ENCODE data around the gene RARG. TPM values are rescaled to one million over a fixed set of nuclear protein-coding genes. Genes with fewer than 3 reads are reported as not detected.
A peak's percentile ranks its signal among the peaks of the same experiment; 100 is the strongest.

RARG gene
- total RNA-seq, 2 experiments from 2014 or later: 19.7 to 20.3 TPM

- peak; percentile 53 for ATAC-seq
- H3K36me3 Mint-ChIP-seq (ENCODE audit: low read depth): peaks cover 35% of the 10 kb centered on the region
- H3K9me3 Mint-ChIP-seq: no peaks in the 10 kb centered on the region
- intact Hi-C loops (cut with micrococcal nuclease): loop anchor here (5.0 kb wide), 1 partner anchor 55 kb away; no protein-coding TSS in a partner anchor
- no peaks in the 10 kb centered on the region for H3K27me3 Mint-ChIP-seq
- H3K27ac Mint-ChIP-seq: peak overlapping the region; percentile 97
- no peak for TF ChIP-seq CTCF (IDR thresholded peaks at IDR 0.05)
- H3K4me1 Mint-ChIP-seq (ENCODE audit: low read depth): peaks cover 33% of the 10 kb centered on the region
- ChIA-PET POLR2A (interaction anchor here (0.6 to 4.9 kb wide), 31 partner anchors 9 to 953 kb away, joined by 3 to 38 read pairs (median 4); partner anchors contain the start of genes CSAD, ITGB7 and ZNF740), CTCF (interaction anchor here (0.6 to 8.1 kb wide), 32 partner anchors 9 to 201 kb away, joined by 3 to 213 read pairs (median 8); partner anchors contain the start of genes AAAS, CSAD, PFDN5 and SOAT2)
- peak; percentile 68 for DNase-seq
- peak overlapping the region; percentile 94 for H3K4me3 Mint-ChIP-seq
Measured at GRCh38 chr12:53267306-53267998, 35.4 kb upstream of the RARG start.

DNA sequence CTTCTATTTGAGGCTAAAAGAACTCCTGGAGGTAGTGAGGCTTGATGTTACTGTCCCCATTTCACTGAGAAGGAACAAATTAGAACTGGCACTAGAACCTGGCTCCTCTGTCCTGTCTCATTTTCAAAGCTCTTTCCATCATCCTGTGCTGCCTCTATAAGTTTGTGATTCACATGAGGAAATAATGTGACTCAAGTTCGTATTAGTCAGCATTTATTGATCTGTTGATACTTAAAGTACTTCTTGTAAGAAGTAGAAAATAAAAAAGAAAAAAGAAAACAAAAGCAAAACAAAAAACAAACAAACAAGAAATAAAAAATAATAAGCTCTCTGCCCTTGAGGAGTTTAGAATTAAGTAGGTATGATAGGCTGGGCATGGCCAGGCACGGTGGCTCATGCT lies 33.8 kb upstream of the RARG start:
- Mint-ChIP-seq H3K27me3 (no peaks in the 10 kb centered on the region), H3K4me3 (no peak overlapping the region), H3K9me3 (no peaks in the 10 kb centered on the region), H3K4me1 (ENCODE audit: low read depth) (peaks cover 27% of the 10 kb centered on the region), H3K27ac (no peak overlapping the region), H3K36me3 (ENCODE audit: low read depth) (peaks cover 23% of the 10 kb centered on the region)
- ChIA-PET POLR2A (interaction anchor here (1.3 to 4.9 kb wide), 5 partner anchors 12 to 56 kb away, joined by 3 to 38 read pairs (median 4); partner anchors contain the start of gene AAAS), CTCF (interaction anchor here (2.9 to 8.1 kb wide), 6 partner anchors 12 to 163 kb away, joined by 13 to 213 read pairs (median 36); partner anchors contain the start of genes AAAS and SOAT2)
- DNase-seq (no peak), ATAC-seq (no peak)
- intact Hi-C loops (cut with micrococcal nuclease): loop anchor here (5.0 kb wide), 1 partner anchor 53 kb away; no protein-coding TSS in a partner anchor
- no peak for TF ChIP-seq CTCF (IDR thresholded peaks at IDR 0.05)

- POLR2A ChIA-PET: no interaction called here
- Mint-ChIP-seq H3K27ac (no peak overlapping the region), H3K4me1 (ENCODE audit: low read depth) (peaks cover 21% of the 10 kb centered on the region)
Measured at GRCh38 chr12:53259891-53260290, 27.9 kb upstream of the RARG start.

DNA sequence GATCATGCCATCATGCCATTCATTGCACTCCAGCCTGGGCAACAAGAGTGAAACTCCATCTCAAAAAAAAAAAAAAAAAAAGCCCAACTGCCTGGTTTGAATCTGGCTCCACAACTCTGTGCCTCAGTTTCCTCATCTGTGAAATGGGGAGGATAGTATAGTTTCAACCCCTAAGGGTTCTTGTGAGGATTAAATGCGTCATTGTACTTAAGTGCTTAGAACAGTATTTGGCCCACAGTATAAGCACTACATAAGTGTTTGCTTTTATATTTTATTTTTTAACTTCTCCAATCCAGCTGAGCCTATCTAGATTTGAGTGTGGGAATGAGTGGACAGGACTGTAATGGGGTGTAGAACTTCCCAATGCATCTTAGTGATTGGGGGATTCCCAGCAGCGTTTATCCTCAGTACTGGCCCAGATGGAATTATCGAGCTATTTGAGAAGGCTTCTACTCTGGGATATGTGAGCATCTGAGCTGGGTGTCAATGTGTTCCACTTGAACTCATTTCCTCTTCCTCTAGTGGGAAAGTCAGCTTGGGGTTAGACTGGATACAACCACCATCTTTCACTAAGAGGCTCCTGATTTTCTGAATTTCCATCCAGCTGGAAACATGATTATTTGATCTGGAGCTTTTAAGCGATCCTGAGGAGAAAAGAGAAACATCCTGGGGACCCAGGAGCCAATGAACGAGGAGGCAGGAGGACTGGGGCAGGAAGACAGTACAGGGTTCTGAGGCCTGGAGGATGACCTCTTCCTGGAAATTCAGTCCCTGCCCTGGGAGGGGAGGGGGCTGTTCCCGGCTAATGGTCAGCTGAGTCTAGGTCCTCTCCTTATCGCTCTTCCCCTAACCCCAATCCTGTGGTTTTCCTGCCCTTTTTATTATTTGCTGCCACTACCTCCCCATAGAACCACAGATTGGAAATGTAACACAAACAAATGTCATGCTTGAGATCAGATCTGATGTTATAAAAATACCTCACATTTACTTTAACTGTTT lies 26.8 kb upstream of the RARG start:
- H3K4me1 Mint-ChIP-seq (ENCODE audit: low read depth): peaks cover 26% of the 10 kb centered on the region
- no peak for TF ChIP-seq CTCF (IDR thresholded peaks at IDR 0.05)
- no peaks in the 10 kb centered on the region for H3K9me3 Mint-ChIP-seq
- ATAC-seq: no peak
- no peak overlapping the region for H3K27ac Mint-ChIP-seq
- intact Hi-C loops (cut with micrococcal nuclease): no loop called here
- no peaks in the 10 kb centered on the region for H3K27me3 Mint-ChIP-seq
- DNase-seq: no peak
- ChIA-PET CTCF (interaction anchor here (1.0 to 2.9 kb wide), 7 partner anchors 9 to 99 kb away, joined by 3 to 11 read pairs (median 5); partner anchors contain the start of genes AAAS, ESPL1 and PFDN5), POLR2A (interaction anchor here (1.0 kb wide), 1 partner anchor 8 kb away, joined by 6 read pairs; no protein-coding TSS in a partner anchor)
- peaks cover 4% of the 10 kb centered on the region for H3K36me3 Mint-ChIP-seq (ENCODE audit: low read depth)
- H3K4me3 Mint-ChIP-seq: no peak overlapping the region

More at GRCh38 chr12:53259891-53260290, 27.9 kb upstream of the RARG start:
- intact Hi-C loops (cut with micrococcal nuclease): no loop called here
- ATAC-seq: no peak
- Mint-ChIP-seq H3K36me3 (ENCODE audit: low read depth) (peaks cover 2% of the 10 kb centered on the region), H3K27me3 (no peaks in the 10 kb centered on the region), H3K4me3 (no peak overlapping the region), H3K9me3 (no peaks in the 10 kb centered on the region)
- TF ChIP-seq CTCF (IDR thresholded peaks at IDR 0.05): no peak
- DNase-seq: no peak
- CTCF ChIA-PET: interaction anchor here (1.0 to 2.1 kb wide), 3 partner anchors 36 to 62 kb away, joined by 3 to 7 read pairs (median 5); partner anchors contain the start of genes AAAS and PFDN5
